Hematopoietic multipotent progenitor cell treated with erythropoietin and hydrocortisone succinate and interleukin-3 and kit ligand, for 8 days (in vitro differentiated cells): ENCODE results near the gene DIPK1A.
A peak's percentile ranks its signal among the peaks of the same experiment; 100 is the strongest.
"Not testable (repeated sequence)": the region's sequence is repeated elsewhere in the genome, so short reads cannot be mapped to it uniquely, and the experiment has no call there.

Experiments
- DNase-seq: peaks from one replicate; pipeline ENCODE4 v3.0.0-alpha.2; 2015

The DIPK1A gene

GRCh38 chr1:92913093-92913819 lies 48.0 kb downstream of the DIPK1A start:
- DNase-seq, result no peak

GRCh38 chr1:92910081-92910480 lies 51.2 kb downstream of the DIPK1A start:
- DNase-seq, result no peak

- DNase-seq, result no peak
Measured at GRCh38 chr1:92909321-92909720, 51.9 kb downstream of the DIPK1A start.

- DNase-seq, result no peak
Measured at GRCh38 chr1:92907949-92908684, 53.1 kb downstream of the DIPK1A start.

GRCh38 chr1:92903765-92904164 lies 57.5 kb downstream of the DIPK1A start:
- no peak for DNase-seq

- no peak for DNase-seq
Measured at GRCh38 chr1:92902406-92902744, 58.9 kb downstream of the DIPK1A start.

GRCh38 chr1:92901699-92902405 lies 59.4 kb downstream of the DIPK1A start:
- DNase-seq, result no peak

- DNase-seq, result no peak
Measured at GRCh38 chr1:92901126-92901525, 60.1 kb downstream of the DIPK1A start.

- DNase-seq, result no peak
Measured at GRCh38 chr1:92900539-92900938, 60.7 kb downstream of the DIPK1A start.

- DNase-seq, result no peak
Measured at GRCh38 chr1:92899780-92900179, 61.5 kb downstream of the DIPK1A start.

- DNase-seq, result not testable (repeated sequence)
Measured at GRCh38 chr1:92898053-92898452, 63.2 kb downstream of the DIPK1A start.

- DNase-seq, result no peak
Measured at GRCh38 chr1:92887465-92887864, 73.8 kb downstream of the DIPK1A start.

- no peak for DNase-seq
Measured at GRCh38 chr1:92886886-92887419, 74.3 kb downstream of the DIPK1A start.

GRCh38 chr1:92884195-92884594 lies 77.1 kb downstream of the DIPK1A start:
- no peak for DNase-seq

- DNase-seq, result no peak
Measured at GRCh38 chr1:92883297-92883696, 78.0 kb downstream of the DIPK1A start.

GRCh38 chr1:92882819-92883218 lies 78.4 kb downstream of the DIPK1A start:
- DNase-seq, result no peak

- no peak for DNase-seq
Measured at GRCh38 chr1:92881391-92881790, 79.9 kb downstream of the DIPK1A start.

GRCh38 chr1:92879316-92879968 lies 81.8 kb downstream of the DIPK1A start:
- no peak for DNase-seq

- DNase-seq, result peak; percentile 7
Measured at GRCh38 chr1:92877792-92878191, 83.5 kb downstream of the DIPK1A start.

GRCh38 chr1:92877081-92877711 lies 84.1 kb downstream of the DIPK1A start:
- DNase-seq, result no peak

GRCh38 chr1:92876351-92876750 lies 84.9 kb downstream of the DIPK1A start:
- DNase-seq, result no peak

- DNase-seq, result no peak
Measured at GRCh38 chr1:92874987-92875386, 86.3 kb downstream of the DIPK1A start.

GRCh38 chr1:92872719-92873118 lies 88.5 kb downstream of the DIPK1A start:
- DNase-seq, result no peak
